GM12873 (cell line): ENCODE data around the gene CDC5L.

ENCODE experiments used
- CTCF ChIP-seq: IDR thresholded peaks from 2 replicates; pipeline ENCODE4 v1.5.1; 2012; ENCODE audit warnings: low read depth, mild to moderate bottlenecking, moderate library complexity, low read length, control low read depth; ENCODE audit not compliant: insufficient read depth; ENCODE audit errors: missing control alignments

CDC5L gene

GRCh38 chr6:44432227-44432626 lies 44.7 kb downstream of the CDC5L start:
- no peak for TF ChIP-seq CTCF

GRCh38 chr6:44432726-44433125 lies 45.2 kb downstream of the CDC5L start:
- no peak for TF ChIP-seq CTCF

GRCh38 chr6:44435500-44435899 lies 48.0 kb downstream of the CDC5L start:
- TF ChIP-seq CTCF: no peak

GRCh38 chr6:44438827-44439226 lies 51.3 kb downstream of the CDC5L start:
- no peak for TF ChIP-seq CTCF

GRCh38 chr6:44439270-44440045 lies 52.0 kb downstream of the CDC5L start:
- no peak for TF ChIP-seq CTCF

- TF ChIP-seq CTCF: no peak
Measured at GRCh38 chr6:44441091-44441855, 53.8 kb downstream of the CDC5L start.

GRCh38 chr6:44442236-44442635 lies 54.7 kb downstream of the CDC5L start:
- TF ChIP-seq CTCF: no peak
